Gastrocnemius medialis (tissue), 4 donors: ENCODE measurements around the gene ZAR1.

Source experiments
- CTCF ChIP-seq, 5 experiments: fragments of 450-650 bp in 3 of 5; fragments of 200-600 bp in 2 of 5; sonication (generic) in 2 of 5; IDR thresholded peaks in 4 of 5; conservative IDR thresholded peaks in 1 of 5; 1 replicate in 4 of 5; 2 replicates in 1 of 5; pipeline ENCODE4 v1.5.1; 2016 to 2019; ENCODE audit warnings: antibody characterized with exemption in 5 of 5, mild to moderate bottlenecking in 3 of 5, moderate library complexity in 3 of 5
- POLR2A ChIP-seq, 2 donors: fragments of 450-650 bp; IDR thresholded peaks; one replicate each; pipeline ENCODE4 v1.6.1; 2017; ENCODE audit warnings: antibody characterized with exemption in 2 of 2, mild to moderate bottlenecking in 2 of 2, moderate library complexity in 2 of 2

- TF ChIP-seq CTCF (IDR thresholded peaks at IDR 0.05 in 4 of 5, conservative IDR thresholded peaks at IDR 0.05 in 1 of 5) (no peak), POLR2A (IDR thresholded peaks at IDR 0.05) (no peak)
Observed at GRCh38 chr4:48470570-48470969, 19.5 kb upstream of the ZAR1 start.
